NCI-H2107 treated with DMSO at 0.1 percent for 48 hours (cell line): Measurements from ENCODE around the gene THAP8.

ENCODE experiments used
- DNase-seq: peaks from one replicate; lab custom pipeline; 2025; ENCODE audit not compliant: unreplicated experiment; lab: John Stamatoyannopoulos, UW

Gene THAP8

GRCh38 chr19:36054119-36054732 is at the start of gene THAP8:
Gene THAP8 (minus strand): TSS chr19:36054285. CDS start chr19:36054217, 68 bp downstream.
- peak; percentile 96 for DNase-seq

- no peak for DNase-seq
Measured at GRCh38 chr19:36103040-36103626, 49.0 kb upstream of the THAP8 start.

GRCh38 chr19:36101550-36102327 is 47.7 kb upstream of the THAP8 start:
- DNase-seq, result no peak

- DNase-seq, result no peak
Measured at GRCh38 chr19:36100476-36100875, 46.4 kb upstream of the THAP8 start.

- DNase-seq, result no peak
Measured at GRCh38 chr19:36099166-36099785, 45.2 kb upstream of the THAP8 start.

- DNase-seq, result no peak
Measured at GRCh38 chr19:36097036-36097435, 43.0 kb upstream of the THAP8 start.

- DNase-seq, result no peak
Measured at GRCh38 chr19:36093687-36094086, 39.6 kb upstream of the THAP8 start.

GRCh38 chr19:36093146-36093662 is 39.1 kb upstream of the THAP8 start:
- DNase-seq, result no peak

GRCh38 chr19:36092566-36092965 is 38.5 kb upstream of the THAP8 start:
- no peak for DNase-seq

GRCh38 chr19:36090910-36091695 is 37.0 kb upstream of the THAP8 start:
- DNase-seq, result no peak

- DNase-seq, result no peak
Measured at GRCh38 chr19:36089847-36090246, 35.8 kb upstream of the THAP8 start.

- no peak for DNase-seq
Measured at GRCh38 chr19:36086326-36086725, 32.2 kb upstream of the THAP8 start.

- no peak for DNase-seq
Measured at GRCh38 chr19:36084231-36085009, 30.3 kb upstream of the THAP8 start.

- DNase-seq, result no peak
Measured at GRCh38 chr19:36082916-36083315, 28.8 kb upstream of the THAP8 start.

- no peak for DNase-seq
Measured at GRCh38 chr19:36081894-36082293, 27.8 kb upstream of the THAP8 start.

GRCh38 chr19:36081385-36081784 is 27.3 kb upstream of the THAP8 start:
- no peak for DNase-seq

- DNase-seq, result no peak
Measured at GRCh38 chr19:36079389-36079945, 25.4 kb upstream of the THAP8 start.

GRCh38 chr19:36073121-36073876 is 19.2 kb upstream of the THAP8 start:
- DNase-seq, result no peak

GRCh38 chr19:36072081-36072480 is 18.0 kb upstream of the THAP8 start:
- no peak for DNase-seq
